Right cardiac atrium (tissue), 5 donors: ENCODE measurements around the gene ELK4. TPM values are rescaled to one million over a fixed set of nuclear protein-coding genes. Genes with fewer than 3 reads are reported as not detected.

Source experiments
- polyA plus RNA-seq: library from polyadenylated mRNA; stranded (reverse); fragments of 200-250 nt; gene quantifications from one replicate; pipeline ENCODE4 v1.2.3, GENCODE V29; 2013
- total RNA-seq, 4 donors: library from RNA; stranded (reverse); fragmentation: NEBNext Ultra II Directional; extraction: Animal tissue kit (Norgen Biotek cat#: 25700); gene quantifications; one replicate each; pipeline ENCODE4 v1.2.1, GENCODE V29; 2021
- donor health status: healthy with polysubstance abuse.
- donor health status: DM: no; HTN: yes; CAD: no.
- donor health status: DM: no; HTN: no; CAD: no.
- donor health status: DM: no; HTN: yes; CAD: no; lungs with severe emphysema.
- donor health status: DM: yes; HTN: yes; CAD: no.

Gene ELK4
- total and polyA plus RNA-seq, 5 donors, result 6.3 to 45.0 (median 42.3) TPM

Other genes starting within 250 kb of the ELK4 start
- not detected for gene LEMD1, start 210.0 kb downstream of the ELK4 start, total RNA-seq
- gene LEMD1, start 210.0 kb downstream of the ELK4 start, polyA plus RNA-seq, result not detected
- gene BLACAT1, start 176.0 kb downstream of the ELK4 start, total RNA-seq, result under 1 TPM in 1 of 4 donors, not detected in 3; 0.09 TPM
- gene BLACAT1, start 176.0 kb downstream of the ELK4 start, polyA plus RNA-seq, result 0.07 TPM
- gene CDK18, start 127.3 kb downstream of the ELK4 start, total RNA-seq, result 100 to 1,000 TPM in 3 of 4 donors, 10 to 100 TPM in 1; 80.2 to 148 (median 141) TPM
- 150 TPM for gene CDK18, start 127.3 kb downstream of the ELK4 start, polyA plus RNA-seq
- gene SLC45A3, start 48.5 kb upstream of the ELK4 start, total RNA-seq, result 1 to 10 TPM; 1.5 to 3.6 (median 2.6) TPM
- gene SLC45A3, start 48.5 kb upstream of the ELK4 start, polyA plus RNA-seq, result 1.5 TPM
- 100 to 1,000 TPM; 224 to 277 (median 251) TPM for gene NUCKS1, start 118.2 kb upstream of the ELK4 start, total RNA-seq
- 89.9 TPM for gene NUCKS1, start 118.2 kb upstream of the ELK4 start, polyA plus RNA-seq
- 10 to 100 TPM; 19.3 to 24.8 (median 21.4) TPM for gene RAB29, start 143.5 kb upstream of the ELK4 start, total RNA-seq
- 10.6 TPM for gene RAB29, start 143.5 kb upstream of the ELK4 start, polyA plus RNA-seq
- 100 to 1,000 TPM; 235 to 420 (median 330) TPM for gene SLC41A1, start 181.2 kb upstream of the ELK4 start, total RNA-seq
- gene SLC41A1, start 181.2 kb upstream of the ELK4 start, polyA plus RNA-seq, result 187 TPM
- 1 to 10 TPM in 3 of 4 donors, under 1 TPM in 1; 0.64 to 2.2 (median 1.6) TPM for gene PM20D1, start 218.1 kb upstream of the ELK4 start, total RNA-seq
- 1.0 TPM for gene PM20D1, start 218.1 kb upstream of the ELK4 start, polyA plus RNA-seq